ENCODE data around the gene HSF2. TPM values are rescaled to one million over a fixed set of nuclear protein-coding genes. Genes with fewer than 3 reads are reported as not detected.

Gene HSF2
- polyA plus RNA-seq, 1 donor from 2014 or later = 153 TPM

DNA sequence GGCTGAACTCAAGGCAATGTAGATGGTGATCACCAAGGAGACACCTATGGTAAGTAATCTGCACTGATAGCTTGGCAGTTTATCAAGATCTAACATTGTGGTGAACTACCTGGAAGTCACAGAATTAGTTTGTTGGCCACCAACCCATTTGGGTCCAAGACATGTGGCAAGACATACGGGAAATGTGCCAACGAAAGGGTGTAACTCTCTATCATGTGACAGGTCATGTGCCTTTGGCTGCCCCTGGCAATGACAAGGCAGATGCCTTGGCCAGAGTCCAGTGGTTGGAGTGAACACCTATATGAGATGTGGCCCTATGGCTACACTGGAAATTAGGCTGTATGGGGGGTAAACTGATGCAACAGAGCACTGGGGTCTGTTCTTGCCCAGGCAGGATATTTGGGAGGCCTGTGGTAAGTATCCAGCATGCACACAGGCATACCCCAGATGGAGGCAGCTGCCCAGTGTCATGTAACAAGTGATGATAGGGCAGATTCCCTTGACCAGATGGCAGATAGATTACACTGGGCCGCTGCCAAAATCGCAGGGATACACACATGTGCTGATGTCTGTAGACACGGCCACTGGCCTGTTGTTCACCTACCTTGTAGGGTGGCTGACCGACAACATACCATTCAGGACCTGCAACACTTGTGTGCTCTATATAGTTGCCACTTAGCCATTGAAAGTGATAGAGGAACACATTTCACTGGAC is 35.5 kb upstream of the HSF2 start:
- H3F3A ChIP-seq (ENCODE audit: insufficient read depth, low read length, poor library complexity, severe bottlenecking) = no peaks in the 10 kb centered on the region
- TF ChIP-seq, protein P1, sequence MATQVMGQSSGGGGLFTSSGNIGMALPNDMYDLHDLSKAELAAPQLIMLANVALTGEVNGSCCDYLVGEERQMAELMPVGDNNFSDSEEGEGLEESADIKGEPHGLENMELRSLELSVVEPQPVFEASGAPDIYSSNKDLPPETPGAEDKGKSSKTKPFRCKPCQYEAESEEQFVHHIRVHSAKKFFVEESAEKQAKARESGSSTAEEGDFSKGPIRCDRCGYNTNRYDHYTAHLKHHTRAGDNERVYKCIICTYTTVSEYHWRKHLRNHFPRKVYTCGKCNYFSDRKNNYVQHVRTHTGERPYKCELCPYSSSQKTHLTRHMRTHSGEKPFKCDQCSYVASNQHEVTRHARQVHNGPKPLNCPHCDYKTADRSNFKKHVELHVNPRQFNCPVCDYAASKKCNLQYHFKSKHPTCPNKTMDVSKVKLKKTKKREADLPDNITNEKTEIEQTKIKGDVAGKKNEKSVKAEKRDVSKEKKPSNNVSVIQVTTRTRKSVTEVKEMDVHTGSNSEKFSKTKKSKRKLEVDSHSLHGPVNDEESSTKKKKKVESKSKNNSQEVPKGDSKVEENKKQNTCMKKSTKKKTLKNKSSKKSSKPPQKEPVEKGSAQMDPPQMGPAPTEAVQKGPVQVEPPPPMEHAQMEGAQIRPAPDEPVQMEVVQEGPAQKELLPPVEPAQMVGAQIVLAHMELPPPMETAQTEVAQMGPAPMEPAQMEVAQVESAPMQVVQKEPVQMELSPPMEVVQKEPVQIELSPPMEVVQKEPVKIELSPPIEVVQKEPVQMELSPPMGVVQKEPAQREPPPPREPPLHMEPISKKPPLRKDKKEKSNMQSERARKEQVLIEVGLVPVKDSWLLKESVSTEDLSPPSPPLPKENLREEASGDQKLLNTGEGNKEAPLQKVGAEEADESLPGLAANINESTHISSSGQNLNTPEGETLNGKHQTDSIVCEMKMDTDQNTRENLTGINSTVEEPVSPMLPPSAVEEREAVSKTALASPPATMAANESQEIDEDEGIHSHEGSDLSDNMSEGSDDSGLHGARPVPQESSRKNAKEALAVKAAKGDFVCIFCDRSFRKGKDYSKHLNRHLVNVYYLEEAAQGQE (IDR thresholded peaks at IDR 0.05; ENCODE audit: borderline replicate concordance) = no peak
- TF ChIP-seq TAF1 (IDR thresholded peaks at IDR 0.05; ENCODE audit: low read depth) = no peak
- TF ChIP-seq, protein P2, sequence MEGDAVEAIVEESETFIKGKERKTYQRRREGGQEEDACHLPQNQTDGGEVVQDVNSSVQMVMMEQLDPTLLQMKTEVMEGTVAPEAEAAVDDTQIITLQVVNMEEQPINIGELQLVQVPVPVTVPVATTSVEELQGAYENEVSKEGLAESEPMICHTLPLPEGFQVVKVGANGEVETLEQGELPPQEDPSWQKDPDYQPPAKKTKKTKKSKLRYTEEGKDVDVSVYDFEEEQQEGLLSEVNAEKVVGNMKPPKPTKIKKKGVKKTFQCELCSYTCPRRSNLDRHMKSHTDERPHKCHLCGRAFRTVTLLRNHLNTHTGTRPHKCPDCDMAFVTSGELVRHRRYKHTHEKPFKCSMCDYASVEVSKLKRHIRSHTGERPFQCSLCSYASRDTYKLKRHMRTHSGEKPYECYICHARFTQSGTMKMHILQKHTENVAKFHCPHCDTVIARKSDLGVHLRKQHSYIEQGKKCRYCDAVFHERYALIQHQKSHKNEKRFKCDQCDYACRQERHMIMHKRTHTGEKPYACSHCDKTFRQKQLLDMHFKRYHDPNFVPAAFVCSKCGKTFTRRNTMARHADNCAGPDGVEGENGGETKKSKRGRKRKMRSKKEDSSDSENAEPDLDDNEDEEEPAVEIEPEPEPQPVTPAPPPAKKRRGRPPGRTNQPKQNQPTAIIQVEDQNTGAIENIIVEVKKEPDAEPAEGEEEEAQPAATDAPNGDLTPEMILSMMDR (IDR thresholded peaks at IDR 0.05; ENCODE audit: poor library complexity, severe bottlenecking) = no peak
- TF ChIP-seq EP300 (conservative IDR thresholded peaks at IDR 0.05; ENCODE audit: poor library complexity, severe bottlenecking) = no peak
- TF ChIP-seq SMC3 (conservative IDR thresholded peaks at IDR 0.05; ENCODE audit: poor library complexity) = no peak
- no peak for TF ChIP-seq EZH2 (IDR thresholded peaks at IDR 0.05; ENCODE audit: borderline replicate concordance, insufficient read depth, low read length, poor library complexity, severe bottlenecking)
- no peak for TF ChIP-seq MXI1 (conservative IDR thresholded peaks at IDR 0.05; ENCODE audit: poor library complexity, severe bottlenecking)
- no peak for TF ChIP-seq RAD21 (conservative IDR thresholded peaks at IDR 0.05)
- TF ChIP-seq POLR2AphosphoS5 (IDR thresholded peaks at IDR 0.05) = no peak
- no peak overlapping the region for H3K9ac ChIP-seq (ENCODE audit: low read length)
- no peaks in the 10 kb centered on the region for H4K20me1 ChIP-seq (ENCODE audit: insufficient read depth)
- H3K79me2 ChIP-seq (replicated peaks; ENCODE audit: insufficient read depth, low read length) = no peaks in the 10 kb centered on the region
- no peaks in the 10 kb centered on the region for H3K36me3 ChIP-seq (ENCODE audit: insufficient read depth, low read length)
- no peak overlapping the region for H2AFZ ChIP-seq (ENCODE audit: low read depth, low read length)
- H3K27ac ChIP-seq (ENCODE audit: low read length) = no peak overlapping the region
- no peaks in the 10 kb centered on the region for H3K27me3 ChIP-seq (ENCODE audit: insufficient read depth, low read depth, low read length)
- H3K4me2 ChIP-seq (ENCODE audit: low read length) = no peak overlapping the region
- no peaks in the 10 kb centered on the region for H3K9me3 ChIP-seq (ENCODE audit: low read length)
- H3K4me3 ChIP-seq (ENCODE audit: low read length) = no peak overlapping the region
- no peaks in the 10 kb centered on the region for H3K9me2 ChIP-seq (ENCODE audit: insufficient read depth, low read length)

DNA sequence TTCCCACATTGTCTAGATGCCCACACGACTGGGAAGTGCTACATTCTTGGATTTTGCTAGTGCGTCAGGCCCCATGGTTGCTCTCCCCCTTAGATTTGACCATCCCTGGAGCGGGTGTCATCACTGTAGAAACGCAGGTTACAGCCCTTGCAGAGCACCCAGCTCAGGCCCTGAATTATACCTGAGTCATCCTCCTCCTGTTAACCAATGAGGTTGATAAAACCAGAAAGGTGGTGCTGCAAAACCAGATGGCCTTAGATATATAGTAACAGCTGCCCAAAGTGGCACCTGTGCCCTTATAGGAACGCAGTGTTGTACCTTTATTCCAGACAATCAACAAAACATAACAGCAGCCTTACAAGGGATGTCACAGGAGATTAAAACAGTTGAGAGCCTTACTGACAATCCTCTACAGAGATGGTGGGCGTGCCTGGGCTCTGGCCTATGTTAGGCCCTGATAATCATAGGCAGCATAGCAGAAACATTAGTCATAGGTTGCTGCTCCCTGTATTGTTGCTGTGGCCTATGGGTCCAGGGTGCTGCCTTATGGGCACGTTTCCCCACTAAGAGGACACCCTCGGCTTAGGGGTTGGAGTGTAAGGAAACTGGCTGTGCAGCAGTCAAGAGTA is 33.6 kb upstream of the HSF2 start:
- TF ChIP-seq SMC3 (conservative IDR thresholded peaks at IDR 0.05; ENCODE audit: poor library complexity) (no peak), TAF1 (IDR thresholded peaks at IDR 0.05; ENCODE audit: low read depth) (no peak), EP300 (conservative IDR thresholded peaks at IDR 0.05; ENCODE audit: poor library complexity, severe bottlenecking) (no peak), EZH2 (IDR thresholded peaks at IDR 0.05; ENCODE audit: borderline replicate concordance, insufficient read depth, low read length, poor library complexity, severe bottlenecking) (no peak), MXI1 (conservative IDR thresholded peaks at IDR 0.05; ENCODE audit: poor library complexity, severe bottlenecking) (no peak), RAD21 (conservative IDR thresholded peaks at IDR 0.05) (no peak)
- TF ChIP-seq, protein P2 (IDR thresholded peaks at IDR 0.05; ENCODE audit: poor library complexity, severe bottlenecking) = no peak
- TF ChIP-seq, protein P1 (IDR thresholded peaks at IDR 0.05; ENCODE audit: borderline replicate concordance) = no peak
- no peaks in the 10 kb centered on the region for H3K36me3 ChIP-seq (ENCODE audit: insufficient read depth, low read length)
- no peak overlapping the region for H3K4me3 ChIP-seq (ENCODE audit: low read length)
- H3K79me2 ChIP-seq (replicated peaks; ENCODE audit: insufficient read depth, low read length) = no peaks in the 10 kb centered on the region
- no peak overlapping the region for H3K27ac ChIP-seq (ENCODE audit: low read length)
- no peak overlapping the region for H3K4me2 ChIP-seq (ENCODE audit: low read length)
- no peaks in the 10 kb centered on the region for H3F3A ChIP-seq (ENCODE audit: insufficient read depth, low read length, poor library complexity, severe bottlenecking)
- no peak overlapping the region for H3K9ac ChIP-seq (ENCODE audit: low read length)
- H4K20me1 ChIP-seq (ENCODE audit: insufficient read depth) = no peaks in the 10 kb centered on the region
- H3K9me2 ChIP-seq (ENCODE audit: insufficient read depth, low read length) = no peaks in the 10 kb centered on the region
- H3K9me3 ChIP-seq (ENCODE audit: low read length) = no peaks in the 10 kb centered on the region
- H2AFZ ChIP-seq (ENCODE audit: low read depth, low read length) = no peak overlapping the region
- no peaks in the 10 kb centered on the region for H3K27me3 ChIP-seq (ENCODE audit: insufficient read depth, low read depth, low read length)

Measured in neural cell (in vitro differentiated cells).